Stimulated activated CD4-positive, alpha-beta T cell treated with anti-CD3 and anti-CD28 coated beads, TNF-alpha, amount 100 ng/mL, for 24 hours (primary cell): ENCODE measurements around the gene SLC9A3.
"Not testable (repeated sequence)": the region's sequence is repeated elsewhere in the genome, so short reads cannot be mapped to it uniquely, and the experiment has no call there.

Source experiments
- DNase-seq, 3 experiments: peaks; one replicate each; pipeline ENCODE4 v3.0.0-alpha.2; 2020; ENCODE audit warnings: low read depth in 3 of 3

The SLC9A3 gene

GRCh38 chr5:524234-524972 lies at the start of gene SLC9A3:
SLC9A3 (minus strand) TSS chr5:524449.
- DNase-seq, result no peak

DNA sequence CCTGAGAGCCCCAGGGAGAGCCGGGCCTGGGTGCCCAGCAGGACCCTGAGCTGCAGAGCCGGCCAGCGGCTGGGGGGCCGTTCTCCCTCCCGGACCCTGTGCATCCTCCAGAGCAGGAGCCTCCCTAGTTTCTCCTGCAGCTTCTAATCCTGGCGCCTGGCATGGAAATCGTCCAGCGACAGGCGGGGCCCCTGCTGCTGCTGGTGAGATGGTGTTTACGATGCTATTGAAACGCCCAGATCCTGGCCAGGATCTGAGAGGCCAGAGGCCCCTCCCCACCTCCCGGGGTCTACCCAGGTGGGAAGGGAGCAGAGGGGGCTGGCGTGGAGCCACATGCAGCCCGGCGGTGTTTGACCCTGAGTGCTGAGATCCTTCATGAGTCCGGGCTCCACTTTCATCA lies 49.7 kb upstream of the SLC9A3 start:
- no peak for DNase-seq

DNA sequence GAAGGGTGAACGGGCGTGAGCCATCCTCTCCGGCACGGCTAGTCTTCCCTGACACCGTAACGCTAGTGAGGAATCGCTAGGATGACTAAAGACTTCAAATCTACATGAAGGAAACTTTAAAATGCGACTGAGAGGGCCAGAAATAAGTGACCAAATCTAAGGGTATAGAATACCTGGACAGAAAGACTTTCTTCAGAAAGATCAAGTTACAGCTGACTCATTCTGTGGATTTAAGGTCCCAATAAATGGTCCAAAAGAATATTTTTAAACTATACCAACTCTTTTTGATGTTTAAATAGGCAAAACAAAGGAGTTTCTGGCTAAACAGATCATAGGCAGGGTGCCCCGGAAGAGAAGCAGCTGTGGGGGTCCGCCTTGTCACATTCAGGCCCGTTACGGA lies 49.0 kb upstream of the SLC9A3 start:
- no peak for DNase-seq

GRCh38 chr5:572398-573019 lies 48.3 kb upstream of the SLC9A3 start:
- no peak for DNase-seq

GRCh38 chr5:571791-572190 lies 47.5 kb upstream of the SLC9A3 start:
- no peak for DNase-seq

DNA sequence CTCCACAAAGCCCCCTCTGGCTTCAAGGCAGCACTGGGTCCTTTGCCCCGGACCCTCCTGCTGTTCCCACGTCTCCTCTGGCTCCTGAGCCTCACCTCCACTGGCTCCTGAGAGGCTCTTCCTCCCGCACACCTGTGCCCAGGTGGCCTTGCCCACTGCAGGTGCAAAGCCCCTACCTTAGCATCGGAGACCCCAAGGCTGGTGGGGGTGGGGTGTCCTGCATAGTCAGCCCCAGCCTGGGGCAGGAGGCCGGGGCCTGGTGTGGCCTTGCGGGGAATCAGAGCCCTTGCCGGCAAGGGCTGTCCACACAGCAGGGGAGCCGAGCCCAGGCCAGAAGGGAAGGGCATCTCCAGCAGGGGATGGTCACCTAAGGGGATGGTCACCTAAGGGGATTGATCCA lies 46.6 kb upstream of the SLC9A3 start:
- DNase-seq, result no peak

DNA sequence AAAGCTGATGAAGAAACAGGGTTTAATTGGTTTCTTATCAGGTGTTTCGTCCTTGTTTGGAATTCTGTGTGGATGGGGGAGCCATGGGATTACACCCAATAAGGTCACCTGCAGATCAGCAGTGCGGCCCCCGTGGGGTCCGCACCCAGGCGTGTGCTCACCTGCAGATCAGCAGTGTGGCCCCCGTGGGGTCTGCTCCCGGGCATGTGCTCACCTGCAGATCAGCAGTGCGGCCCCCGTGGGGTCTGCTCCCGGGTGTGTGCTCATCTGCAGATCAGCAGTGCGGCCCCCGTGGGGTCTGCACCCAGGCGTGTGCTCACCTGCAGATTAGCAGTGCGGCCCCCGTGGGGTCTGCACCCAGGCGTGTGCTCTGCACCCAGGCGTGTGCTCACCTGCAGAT lies 46.2 kb upstream of the SLC9A3 start:
- DNase-seq, result no peak

DNA sequence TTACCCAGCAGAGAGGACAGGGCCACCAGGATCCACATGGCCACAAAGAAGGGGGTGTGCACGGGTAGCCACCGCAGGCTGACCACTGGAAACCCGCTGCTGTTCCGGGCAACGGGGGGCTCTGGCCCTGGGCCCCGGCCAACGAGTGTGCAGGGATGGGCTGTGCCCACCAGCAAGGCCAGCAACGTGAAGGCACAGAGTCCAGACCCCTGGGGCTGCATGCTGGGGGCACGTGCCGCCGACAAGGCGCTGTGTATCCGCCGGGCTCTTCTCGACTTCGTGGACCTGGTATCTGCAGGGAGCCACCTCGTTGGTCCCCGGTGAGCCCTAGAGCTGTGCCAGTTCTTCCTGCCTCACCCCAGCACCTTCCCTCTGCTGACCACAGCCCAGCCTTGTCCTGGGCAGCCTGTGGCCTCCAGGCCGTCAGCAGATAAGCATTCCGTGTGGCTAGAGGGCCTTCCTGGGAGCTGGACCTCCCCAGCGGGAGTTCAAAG lies 45.7 kb upstream of the SLC9A3 start:
- DNase-seq, result no peak

DNA sequence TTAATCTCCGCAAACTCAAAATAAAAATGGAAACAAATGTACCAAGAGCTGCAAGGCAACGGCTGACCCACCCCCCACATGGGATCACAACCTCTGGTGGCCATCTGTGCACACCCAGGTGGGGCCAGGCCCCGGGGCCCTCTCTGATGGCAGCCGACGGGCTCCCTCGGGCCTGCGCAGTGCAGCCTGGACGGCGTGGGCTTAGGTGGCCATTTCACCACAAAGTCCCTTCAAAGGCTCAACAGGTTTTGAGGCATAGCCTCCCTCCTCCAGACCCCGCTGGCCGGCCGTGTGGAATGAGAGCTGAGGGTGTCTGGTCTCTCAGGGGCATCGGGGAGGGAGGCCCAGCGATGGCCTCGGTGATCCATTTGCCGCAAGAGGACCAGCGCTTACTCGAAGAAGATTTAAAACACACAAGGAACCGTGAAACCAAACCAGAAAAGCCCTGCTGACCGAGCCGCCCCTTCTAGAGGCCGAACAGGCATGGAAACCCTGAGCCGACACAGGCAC lies 45.2 kb upstream of the SLC9A3 start:
- DNase-seq, result no peak

- no peak for DNase-seq
Observed at GRCh38 chr5:568809-569208, 44.6 kb upstream of the SLC9A3 start.

DNA sequence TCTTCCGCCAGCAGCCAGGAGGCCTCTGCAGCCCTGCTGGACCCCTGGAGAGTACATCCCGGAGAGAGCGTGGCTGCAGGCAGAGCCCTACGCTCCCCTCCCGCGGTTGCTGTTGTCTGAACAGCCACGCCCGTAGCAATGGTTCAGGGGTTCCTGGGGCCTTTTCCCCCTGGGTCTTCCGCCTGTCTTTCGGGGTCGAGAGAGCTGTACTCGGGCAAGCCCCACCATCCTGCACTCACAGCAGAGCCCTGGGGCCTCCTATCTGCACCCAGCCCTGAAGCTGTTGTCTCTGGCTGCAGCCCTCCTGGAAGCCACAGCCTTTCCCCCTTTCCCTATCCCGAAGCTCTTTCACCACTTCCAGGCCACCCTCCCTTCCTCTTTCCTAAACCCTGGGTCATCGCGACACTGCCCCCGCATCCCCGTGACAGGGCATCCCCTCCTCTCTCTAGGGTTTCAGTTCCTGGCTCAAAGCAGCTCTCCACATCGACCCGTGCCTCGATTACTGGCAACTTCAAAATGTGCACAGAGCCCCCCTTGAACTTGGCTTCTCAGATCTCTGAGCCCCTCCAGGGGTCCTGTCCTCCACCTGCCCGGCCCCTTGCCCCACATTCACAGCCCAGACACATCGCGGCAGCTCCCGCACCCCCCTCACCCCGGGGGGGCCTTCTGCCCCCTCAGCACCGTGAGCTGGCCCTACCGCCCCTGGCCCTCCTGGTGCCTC lies 44.0 kb upstream of the SLC9A3 start:
- no peak for DNase-seq

GRCh38 chr5:567664-568060 lies 43.4 kb upstream of the SLC9A3 start:
- DNase-seq, result no peak

- no peak for DNase-seq
Observed at GRCh38 chr5:566636-567309, 42.5 kb upstream of the SLC9A3 start.

GRCh38 chr5:565782-566440 lies 41.7 kb upstream of the SLC9A3 start:
- DNase-seq, result no peak

DNA sequence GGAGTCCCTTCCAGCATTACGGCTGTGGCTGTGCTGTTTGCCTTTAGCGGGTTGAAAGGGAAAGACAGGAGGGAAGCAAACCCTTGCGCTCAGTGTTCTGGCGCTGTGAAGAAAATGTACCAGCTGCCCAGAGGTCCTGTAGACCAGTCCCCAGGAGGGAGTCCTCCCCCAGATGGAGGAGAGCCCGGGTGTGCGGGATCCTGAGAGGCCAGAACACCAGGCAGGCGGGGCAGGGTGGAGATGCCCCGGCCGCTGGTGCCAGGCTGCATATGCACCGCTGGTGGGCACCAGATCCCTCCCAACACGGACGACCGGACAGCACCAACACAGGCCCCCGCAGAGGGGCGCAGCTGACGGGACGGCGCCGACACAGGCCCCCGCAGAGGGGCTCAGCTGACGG lies 37.2 kb upstream of the SLC9A3 start:
- no peak for DNase-seq

DNA sequence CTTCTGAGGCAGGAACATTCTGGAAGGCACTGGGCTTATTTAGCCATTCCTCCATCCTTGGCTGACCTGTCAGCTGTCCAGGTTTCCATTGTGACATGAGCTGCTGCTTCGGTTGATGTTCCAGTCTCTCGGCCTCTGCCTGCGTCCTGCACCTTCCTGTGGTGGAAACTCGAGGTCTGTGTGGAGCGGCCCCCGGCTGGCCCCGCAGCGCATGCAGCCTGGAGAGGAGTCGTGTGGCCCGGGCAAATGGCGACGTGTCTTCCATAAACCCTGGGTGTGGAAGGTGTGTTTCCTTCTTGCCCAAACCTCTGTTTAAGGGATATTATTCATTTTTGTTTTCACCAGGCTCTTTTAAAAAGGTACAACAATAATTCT lies 36.5 kb upstream of the SLC9A3 start:
- DNase-seq, result no peak

DNA sequence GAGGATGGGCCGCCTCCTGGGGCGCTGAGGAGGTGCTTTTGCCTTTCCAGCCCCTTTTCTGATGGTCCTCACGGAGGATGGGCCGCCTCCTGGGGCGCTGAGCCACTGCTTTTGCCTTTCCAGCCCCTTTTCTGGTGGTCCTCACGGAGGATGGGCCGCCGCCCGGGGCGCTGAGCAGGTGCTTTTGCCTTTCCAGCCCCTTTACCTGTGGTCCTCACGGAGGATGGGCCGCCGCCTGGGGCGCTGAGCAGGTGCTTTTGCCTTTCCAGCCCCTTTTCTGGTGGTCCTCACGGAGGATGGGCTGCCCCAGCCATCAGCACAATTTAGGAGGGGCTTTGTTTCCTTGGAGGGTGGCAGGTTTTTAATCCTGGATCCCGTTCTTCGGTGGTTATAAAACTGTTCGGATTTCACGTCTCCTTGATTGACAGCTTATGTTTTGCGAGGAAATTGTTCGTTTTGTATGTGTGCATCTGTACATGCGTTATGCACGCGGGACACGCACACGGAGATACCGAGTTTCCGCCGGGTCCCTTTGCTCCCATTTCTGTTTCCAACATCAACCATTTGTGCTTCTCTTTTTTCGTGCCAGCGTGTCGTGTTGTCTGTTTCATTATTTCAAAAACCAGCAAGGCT lies 34.7 kb upstream of the SLC9A3 start:
- no peak for DNase-seq

- no peak for DNase-seq
Observed at GRCh38 chr5:558326-558725, 34.1 kb upstream of the SLC9A3 start.

DNA sequence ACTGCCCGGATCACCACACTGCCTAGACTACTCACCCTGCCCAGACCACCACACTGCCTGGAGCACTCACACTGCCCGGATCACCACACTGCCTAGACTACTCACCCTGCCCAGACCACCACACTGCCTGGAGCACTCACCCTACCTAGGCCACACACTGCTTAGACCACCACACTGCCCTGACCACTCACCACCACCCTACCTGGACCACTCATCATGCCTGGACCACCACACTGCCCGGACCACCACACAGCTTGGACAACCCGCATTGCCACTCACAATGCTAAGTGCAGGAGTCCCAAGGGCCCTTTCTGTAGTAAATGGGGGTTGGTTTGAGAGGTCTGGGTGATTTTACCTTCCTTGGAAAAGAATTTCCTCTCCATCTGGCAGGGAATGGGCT lies 33.7 kb upstream of the SLC9A3 start:
- DNase-seq, result not testable (repeated sequence)

DNA sequence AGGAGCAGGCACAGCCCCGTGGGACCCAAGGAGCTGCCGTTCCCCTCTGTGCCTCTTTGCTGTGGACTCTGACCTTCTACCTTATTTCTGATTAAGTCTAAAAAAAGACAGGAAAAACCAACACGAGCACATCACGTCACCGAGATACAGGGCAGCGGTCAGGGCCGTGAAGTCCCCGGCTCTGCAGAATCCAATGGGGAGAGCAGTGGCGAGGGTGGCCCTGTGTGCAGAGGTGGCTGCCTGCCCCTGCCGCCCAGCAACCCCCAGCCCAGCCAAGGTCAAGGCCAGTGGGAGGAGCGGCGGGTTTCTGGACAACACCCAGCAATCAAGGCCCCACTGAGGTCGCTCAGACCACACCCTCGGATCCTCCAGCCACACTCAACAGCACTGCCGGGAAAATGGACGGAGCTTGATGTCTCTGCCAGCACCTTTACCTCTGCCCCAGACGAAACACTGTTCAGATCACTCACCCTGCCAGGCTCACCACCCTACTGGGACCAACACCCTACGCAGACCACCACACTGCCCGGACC lies 32.7 kb upstream of the SLC9A3 start:
- no peak for DNase-seq

GRCh38 chr5:555058-555623 lies 30.9 kb upstream of the SLC9A3 start:
- DNase-seq, result no peak
